ENCODE data around the gene HMBS. TPM values are rescaled to one million over a fixed set of nuclear protein-coding genes. Genes with fewer than 3 reads are reported as not detected.

Gene HMBS
- total RNA-seq, 1 donor from 2014 or later, result 10.0 TPM

DNA sequence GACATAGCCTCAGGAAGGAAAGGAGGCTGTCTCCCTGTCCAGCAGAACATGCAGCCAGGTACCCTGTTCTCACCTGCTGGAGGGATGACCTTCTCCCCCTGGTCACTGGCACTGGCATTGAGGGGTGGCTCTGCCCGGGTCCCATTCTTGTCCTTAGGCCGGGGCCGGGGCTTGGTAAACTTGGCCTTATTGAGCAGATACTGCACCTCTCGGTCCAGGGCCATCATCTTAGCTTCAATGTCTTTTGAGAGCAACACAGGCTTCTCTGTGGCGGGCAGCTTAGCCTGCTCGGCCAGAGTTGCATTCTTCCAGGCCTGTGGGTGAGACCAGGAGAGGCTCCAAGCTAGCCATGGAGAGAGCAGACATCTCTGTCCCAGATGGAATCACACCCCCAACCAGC, 38.2 kb upstream of the HMBS start:
- TF ChIP-seq, protein P1, sequence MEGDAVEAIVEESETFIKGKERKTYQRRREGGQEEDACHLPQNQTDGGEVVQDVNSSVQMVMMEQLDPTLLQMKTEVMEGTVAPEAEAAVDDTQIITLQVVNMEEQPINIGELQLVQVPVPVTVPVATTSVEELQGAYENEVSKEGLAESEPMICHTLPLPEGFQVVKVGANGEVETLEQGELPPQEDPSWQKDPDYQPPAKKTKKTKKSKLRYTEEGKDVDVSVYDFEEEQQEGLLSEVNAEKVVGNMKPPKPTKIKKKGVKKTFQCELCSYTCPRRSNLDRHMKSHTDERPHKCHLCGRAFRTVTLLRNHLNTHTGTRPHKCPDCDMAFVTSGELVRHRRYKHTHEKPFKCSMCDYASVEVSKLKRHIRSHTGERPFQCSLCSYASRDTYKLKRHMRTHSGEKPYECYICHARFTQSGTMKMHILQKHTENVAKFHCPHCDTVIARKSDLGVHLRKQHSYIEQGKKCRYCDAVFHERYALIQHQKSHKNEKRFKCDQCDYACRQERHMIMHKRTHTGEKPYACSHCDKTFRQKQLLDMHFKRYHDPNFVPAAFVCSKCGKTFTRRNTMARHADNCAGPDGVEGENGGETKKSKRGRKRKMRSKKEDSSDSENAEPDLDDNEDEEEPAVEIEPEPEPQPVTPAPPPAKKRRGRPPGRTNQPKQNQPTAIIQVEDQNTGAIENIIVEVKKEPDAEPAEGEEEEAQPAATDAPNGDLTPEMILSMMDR (IDR thresholded peaks at IDR 0.05; ENCODE audit: insufficient read depth, low read length, severe bottlenecking), result no peak
- H3K36me3 ChIP-seq (ENCODE audit: control insufficient read depth, insufficient read depth, low read length), result peaks cover 39% of the 10 kb centered on the region
- no peak for FAIRE-seq

DNA sequence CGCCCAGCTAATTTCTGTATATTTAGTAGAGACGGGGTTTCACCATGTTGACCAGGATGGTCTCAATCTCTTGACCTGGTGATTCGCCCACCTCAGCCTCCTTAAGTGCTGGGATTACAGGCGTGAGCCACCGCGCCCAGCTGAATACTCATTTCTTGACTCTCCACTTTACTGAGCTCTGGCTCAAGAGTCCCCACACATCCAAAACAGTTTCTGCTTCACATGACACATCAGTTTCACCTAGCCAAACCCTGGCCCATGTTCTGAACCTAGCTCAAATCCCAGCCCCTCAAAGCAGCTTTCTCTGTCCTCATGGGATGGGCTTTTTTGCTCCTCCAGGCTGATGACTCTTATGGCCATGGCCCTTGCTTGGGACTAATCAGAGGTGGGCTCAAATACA, 37.5 kb upstream of the HMBS start:
- Histone ChIP-seq H3K4me3 (ENCODE audit: low read depth, low read length) (no peak overlapping the region), H3K36me3 (ENCODE audit: control insufficient read depth, insufficient read depth, low read length) (peaks cover 47% of the 10 kb centered on the region), H3K27me3 (ENCODE audit: control insufficient read depth, insufficient read depth, low read length) (no peaks in the 10 kb centered on the region)
- no peak for FAIRE-seq
- no peak for DNase-seq (ENCODE audit: low read depth)
- TF ChIP-seq, protein P1 (IDR thresholded peaks at IDR 0.05; ENCODE audit: insufficient read depth, low read length, severe bottlenecking), result no peak

More for the DNA sequence above, 38.2 kb upstream of the HMBS start:
- no peaks in the 10 kb centered on the region for H3K27me3 ChIP-seq (ENCODE audit: control insufficient read depth, insufficient read depth, low read length)
- DNase-seq (ENCODE audit: low read depth), result no peak
- no peak overlapping the region for H3K4me3 ChIP-seq (ENCODE audit: low read depth, low read length)

DNA sequence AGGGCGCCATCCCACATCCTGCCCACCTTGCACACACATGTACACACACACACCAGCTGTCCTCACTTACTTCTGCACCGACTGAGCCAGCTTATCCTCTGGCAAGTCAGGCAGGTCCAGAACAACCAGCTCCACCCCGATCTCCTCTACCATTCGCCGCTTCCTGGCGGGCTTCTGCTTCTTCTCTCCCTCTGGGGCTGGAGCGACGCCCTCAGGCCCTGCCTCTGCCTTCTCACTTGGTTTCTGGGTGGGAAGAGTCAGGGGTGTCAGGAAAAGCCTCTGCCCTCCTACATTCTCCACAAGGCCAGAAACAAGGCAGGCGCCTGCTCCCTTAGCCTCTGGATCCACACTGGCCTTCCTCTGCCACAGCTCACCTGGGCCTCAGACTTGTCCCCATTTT, 36.0 kb upstream of the HMBS start:
- FAIRE-seq, result no peak
- no peak for DNase-seq (ENCODE audit: low read depth)
- TF ChIP-seq, protein P1 (IDR thresholded peaks at IDR 0.05; ENCODE audit: insufficient read depth, low read length, severe bottlenecking), result no peak
- Histone ChIP-seq H3K36me3 (ENCODE audit: control insufficient read depth, insufficient read depth, low read length) (peaks cover 56% of the 10 kb centered on the region), H3K27me3 (ENCODE audit: control insufficient read depth, insufficient read depth, low read length) (no peaks in the 10 kb centered on the region), H3K4me3 (ENCODE audit: low read depth, low read length) (no peak overlapping the region)

DNA sequence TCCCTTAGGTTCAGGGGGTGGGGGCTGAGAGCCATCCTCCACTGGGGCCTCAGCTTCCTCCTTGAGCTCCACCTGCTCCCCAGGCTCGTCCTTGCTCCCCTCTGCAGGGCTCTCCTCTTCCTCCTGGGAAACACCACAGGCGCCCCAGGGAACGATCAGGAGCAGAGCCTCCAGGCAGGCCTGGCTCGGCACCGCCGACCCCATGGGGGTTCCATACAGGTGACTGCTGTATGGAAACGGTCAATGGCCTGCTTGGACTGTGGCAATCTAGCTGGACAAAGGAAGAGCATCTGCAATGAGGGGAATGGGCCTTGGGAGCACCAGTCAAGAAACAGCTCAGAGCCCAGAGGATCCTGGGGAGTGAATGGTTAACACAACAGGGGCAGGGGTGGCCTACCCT, 35.6 kb upstream of the HMBS start:
- Histone ChIP-seq H3K27me3 (ENCODE audit: control insufficient read depth, insufficient read depth, low read length) (no peaks in the 10 kb centered on the region), H3K4me3 (ENCODE audit: low read depth, low read length) (no peak overlapping the region), H3K36me3 (ENCODE audit: control insufficient read depth, insufficient read depth, low read length) (peaks cover 58% of the 10 kb centered on the region)
- DNase-seq (ENCODE audit: low read depth) (no peak), FAIRE-seq (no peak)
- TF ChIP-seq, protein P1 (IDR thresholded peaks at IDR 0.05; ENCODE audit: insufficient read depth, low read length, severe bottlenecking), result no peak

DNA sequence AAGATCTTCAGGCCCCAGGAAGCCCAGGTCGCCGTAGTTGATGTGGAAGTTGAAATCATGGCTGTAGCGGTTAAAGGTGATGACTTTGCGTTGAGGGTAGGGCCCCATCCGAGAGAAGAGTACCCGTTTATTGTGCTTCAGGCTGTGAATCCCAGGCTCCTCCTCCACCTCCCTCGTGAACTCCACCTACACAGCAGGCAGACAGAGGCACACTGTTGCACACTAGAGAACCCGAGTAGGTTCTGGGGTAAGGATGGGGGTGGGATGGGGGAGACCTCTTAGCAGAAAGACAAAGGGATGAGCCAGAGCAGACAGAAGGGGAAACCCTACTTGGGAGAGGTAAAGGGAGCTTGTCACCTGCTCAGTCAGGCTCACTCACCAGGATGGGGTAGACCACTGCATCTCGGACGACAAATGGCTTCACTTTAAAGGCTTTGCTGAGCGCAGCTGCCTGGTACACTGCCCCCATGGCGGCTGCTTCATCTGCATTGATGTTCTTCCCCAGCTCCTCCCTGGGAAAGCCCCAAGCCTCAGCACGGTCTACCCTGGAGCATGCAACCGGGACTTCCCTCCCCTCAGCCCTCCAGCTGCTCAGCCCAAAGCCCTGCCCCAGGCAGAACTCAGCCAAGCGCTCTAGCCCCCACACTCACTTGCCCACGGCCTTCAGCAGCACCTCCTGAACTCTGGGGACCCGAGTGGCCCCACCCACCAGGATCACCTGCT, 33.1 kb upstream of the HMBS start:
- no peak for DNase-seq (ENCODE audit: low read depth)
- TF ChIP-seq, protein P1 (IDR thresholded peaks at IDR 0.05; ENCODE audit: insufficient read depth, low read length, severe bottlenecking), result no peak
- H3K36me3 ChIP-seq (ENCODE audit: control insufficient read depth, insufficient read depth, low read length), result peaks cover 66% of the 10 kb centered on the region
- no peak for FAIRE-seq
- H3K27me3 ChIP-seq (ENCODE audit: control insufficient read depth, insufficient read depth, low read length), result no peaks in the 10 kb centered on the region
- H3K4me3 ChIP-seq (ENCODE audit: low read depth, low read length), result no peak overlapping the region
